ENCODE measurements around the gene GPS2. TPM values are rescaled to one million over a fixed set of nuclear protein-coding genes. Genes with fewer than 3 reads are reported as not detected.

GPS2 gene
- total RNA-seq, 4 donors from 2014 or later, result 52.7 to 89.2 (median 75.6) TPM

DNA sequence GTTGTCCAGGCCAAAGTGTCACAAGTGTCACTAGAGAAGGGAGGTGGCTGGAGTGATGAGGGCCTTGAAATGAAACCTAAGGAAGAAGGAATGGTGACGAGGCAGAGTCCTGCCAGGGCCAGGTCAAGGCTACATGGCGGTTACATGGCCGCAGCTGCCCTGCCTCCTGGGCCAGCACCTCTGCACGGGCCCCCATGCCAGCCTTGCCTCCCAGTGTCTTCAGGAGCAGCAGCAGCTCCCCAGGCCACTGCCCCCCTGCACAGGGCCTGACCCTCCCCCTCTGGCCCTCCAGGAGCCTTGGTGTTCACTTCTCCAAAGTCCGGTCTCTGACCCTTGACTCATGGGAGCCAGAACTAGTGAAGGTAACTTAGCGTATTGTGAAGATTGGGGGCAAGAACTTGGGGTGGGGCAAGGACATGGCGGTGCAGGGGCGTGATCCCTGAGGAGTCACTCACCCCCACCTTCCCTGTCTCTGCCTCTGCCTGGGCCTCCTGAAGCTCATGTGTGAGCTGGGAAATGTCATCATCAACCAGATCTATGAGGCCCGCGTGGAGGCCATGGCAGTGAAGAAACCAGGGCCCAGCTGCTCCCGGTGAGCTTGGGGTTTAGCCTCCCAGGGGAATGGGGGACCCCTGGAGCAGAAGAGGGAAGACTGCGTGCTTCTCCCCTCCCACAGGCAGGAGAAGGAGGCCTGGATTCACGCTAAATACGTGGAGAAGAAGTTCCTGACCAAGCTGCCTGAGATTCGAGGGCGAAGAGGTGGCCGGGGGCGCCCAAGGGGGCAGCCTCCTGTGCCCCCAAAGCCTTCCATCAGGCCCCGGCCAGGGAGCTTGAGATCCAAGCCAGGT lies 32.7 kb upstream of the GPS2 start:
- TF ChIP-seq, protein P1, sequence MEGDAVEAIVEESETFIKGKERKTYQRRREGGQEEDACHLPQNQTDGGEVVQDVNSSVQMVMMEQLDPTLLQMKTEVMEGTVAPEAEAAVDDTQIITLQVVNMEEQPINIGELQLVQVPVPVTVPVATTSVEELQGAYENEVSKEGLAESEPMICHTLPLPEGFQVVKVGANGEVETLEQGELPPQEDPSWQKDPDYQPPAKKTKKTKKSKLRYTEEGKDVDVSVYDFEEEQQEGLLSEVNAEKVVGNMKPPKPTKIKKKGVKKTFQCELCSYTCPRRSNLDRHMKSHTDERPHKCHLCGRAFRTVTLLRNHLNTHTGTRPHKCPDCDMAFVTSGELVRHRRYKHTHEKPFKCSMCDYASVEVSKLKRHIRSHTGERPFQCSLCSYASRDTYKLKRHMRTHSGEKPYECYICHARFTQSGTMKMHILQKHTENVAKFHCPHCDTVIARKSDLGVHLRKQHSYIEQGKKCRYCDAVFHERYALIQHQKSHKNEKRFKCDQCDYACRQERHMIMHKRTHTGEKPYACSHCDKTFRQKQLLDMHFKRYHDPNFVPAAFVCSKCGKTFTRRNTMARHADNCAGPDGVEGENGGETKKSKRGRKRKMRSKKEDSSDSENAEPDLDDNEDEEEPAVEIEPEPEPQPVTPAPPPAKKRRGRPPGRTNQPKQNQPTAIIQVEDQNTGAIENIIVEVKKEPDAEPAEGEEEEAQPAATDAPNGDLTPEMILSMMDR (IDR thresholded peaks at IDR 0.05; ENCODE audit: low read depth), result no peak

DNA sequence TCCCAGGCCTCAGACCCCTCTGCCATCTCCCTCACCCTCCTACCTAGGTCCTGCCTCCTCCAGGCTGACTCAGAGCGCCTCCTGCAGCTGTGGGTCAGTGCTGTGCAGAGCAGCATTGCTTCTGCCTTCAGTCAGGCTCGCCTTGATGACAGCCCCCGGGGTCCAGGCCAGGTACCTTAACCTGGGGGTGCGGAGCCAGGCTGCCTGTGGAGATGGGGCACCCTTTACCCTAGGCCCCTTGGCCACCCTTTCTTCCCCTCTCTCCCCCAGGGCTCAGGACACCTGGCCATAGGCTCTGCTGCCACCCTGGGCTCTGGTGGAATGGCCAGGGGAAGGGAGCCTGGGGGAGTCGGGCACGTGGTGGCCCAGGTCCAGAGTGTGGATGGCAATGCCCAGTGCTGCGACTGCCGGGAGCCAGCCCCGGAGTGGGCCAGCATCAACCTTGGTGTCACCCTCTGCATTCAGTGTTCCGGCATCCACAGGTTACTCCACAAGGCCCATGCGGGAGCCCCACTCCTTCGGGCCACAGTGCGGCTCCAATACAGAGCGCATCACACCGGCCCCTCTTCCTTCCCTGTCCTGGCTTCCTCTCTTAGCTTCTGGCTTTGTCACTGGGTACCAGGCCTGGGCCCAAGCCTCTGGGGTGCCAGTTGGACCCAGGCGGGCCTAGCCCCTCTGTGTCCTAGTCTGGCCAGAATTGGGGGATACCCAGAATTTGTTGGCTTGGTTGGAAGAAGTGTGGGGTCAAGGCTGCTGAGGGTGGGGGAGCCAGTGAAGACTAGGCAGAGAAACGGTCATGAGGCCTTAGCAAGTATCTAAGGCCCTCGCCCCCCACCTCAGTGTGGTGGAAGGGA lies 31.8 kb upstream of the GPS2 start:
- TF ChIP-seq, protein P1 (IDR thresholded peaks at IDR 0.05; ENCODE audit: low read depth), result no peak

DNA sequence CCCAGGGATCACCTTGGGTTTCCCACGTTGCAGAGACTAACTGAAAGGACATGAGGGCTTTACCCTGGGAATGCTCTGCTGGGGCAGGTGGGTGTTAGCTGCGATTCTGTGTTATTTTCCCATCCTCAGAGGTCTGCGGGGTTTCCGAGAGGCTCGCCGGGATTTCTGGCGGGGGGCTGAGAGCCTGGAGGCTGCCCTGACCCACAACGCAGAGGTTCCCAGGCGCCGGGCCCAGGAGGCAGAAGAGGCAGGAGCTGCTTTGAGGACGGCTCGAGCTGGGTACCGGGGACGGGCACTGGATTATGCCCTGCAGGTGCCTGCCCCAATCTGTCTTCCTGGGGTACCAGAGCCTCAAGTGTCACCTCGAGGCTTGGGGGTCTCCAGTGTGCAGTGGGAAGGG lies 28.1 kb upstream of the GPS2 start:
- TF ChIP-seq, protein P1 (IDR thresholded peaks at IDR 0.05; ENCODE audit: low read depth), result no peak

DNA sequence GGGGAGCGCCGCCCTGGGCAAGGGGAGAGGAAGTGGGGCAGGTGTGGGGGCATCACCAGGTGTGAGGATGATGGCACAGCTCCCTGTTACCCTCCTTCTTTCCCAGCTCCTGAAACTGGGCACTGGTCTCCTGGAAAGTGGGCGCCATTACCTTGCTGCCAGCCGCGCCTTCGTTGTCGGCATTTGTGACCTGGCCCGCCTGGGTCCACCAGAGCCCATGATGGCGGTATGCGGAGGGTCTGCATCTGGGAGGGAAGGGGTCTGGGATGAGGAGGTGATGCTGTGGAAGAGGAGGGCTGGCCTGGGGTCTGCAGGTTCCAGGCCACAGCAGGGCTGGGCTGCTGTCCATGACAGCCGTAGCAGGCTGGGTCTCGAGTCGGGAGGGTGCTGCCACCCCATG lies 26.7 kb upstream of the GPS2 start:
- TF ChIP-seq, protein P1 (IDR thresholded peaks at IDR 0.05; ENCODE audit: low read depth), result no peak

DNA sequence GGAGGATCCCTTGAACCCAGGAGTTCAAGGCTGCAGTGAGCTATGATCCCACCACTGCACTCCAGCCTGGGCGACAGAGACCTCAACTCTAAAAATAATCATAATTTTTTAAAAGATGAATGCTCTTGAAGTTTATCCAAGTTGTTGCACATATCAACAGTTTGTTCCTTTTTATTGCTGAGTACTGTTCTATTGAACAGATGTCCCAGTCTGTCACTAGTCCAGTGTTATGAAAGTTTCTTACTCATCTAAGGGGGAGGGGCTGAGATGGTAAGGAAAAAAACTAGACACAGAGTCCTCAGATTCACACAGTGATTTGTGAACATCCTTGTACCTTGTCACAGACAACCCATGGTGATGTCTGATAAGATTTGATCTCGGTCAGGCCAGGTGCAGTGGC lies 25.0 kb upstream of the GPS2 start:
- TF ChIP-seq, protein P1 (IDR thresholded peaks at IDR 0.05; ENCODE audit: low read depth), result no peak

DNA sequence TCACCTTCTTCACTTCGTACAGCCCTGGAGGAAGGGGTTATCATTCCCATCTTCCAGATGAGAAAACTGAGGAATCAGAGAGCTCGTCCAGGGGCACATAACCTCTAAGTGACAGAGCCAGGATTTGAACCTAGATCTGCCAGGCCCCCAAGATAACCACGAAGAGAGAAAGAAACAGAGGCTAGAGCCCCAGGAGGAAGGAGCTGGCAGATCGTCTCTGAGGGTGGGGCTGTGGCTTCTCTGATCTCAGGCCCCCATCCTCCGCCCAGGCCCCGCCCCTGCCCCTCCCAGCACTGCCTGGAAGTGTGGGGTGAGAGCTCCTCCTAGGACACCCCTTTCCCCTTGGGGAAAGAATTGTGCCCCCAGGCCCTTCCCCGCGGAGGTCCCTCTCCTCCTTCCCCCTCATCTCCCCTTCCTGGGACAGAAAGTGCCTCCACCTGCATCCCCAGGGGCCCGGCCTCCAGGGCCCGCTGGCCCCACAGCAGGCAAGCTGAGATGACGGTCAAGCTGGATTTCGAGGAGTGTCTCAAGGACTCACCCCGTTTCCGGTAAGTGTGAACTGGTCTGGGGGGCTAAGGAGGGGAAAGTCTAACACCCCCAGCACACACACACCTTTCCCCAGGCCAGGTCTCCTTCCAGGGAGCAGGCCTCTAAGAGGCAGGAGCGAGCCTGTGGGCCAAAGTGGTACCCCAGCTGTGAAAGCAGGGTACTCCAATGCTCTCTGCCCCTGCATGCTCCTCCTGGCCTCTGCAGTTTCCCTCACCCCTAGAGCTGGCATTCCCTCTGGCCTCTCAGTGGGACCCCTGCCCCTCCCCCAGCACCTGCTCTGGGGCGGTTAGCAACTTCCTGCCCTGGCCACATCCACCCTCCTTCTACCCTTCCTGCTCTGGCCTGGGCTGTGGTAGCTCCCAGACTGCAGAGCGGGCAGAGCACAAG lies 21.3 kb upstream of the GPS2 start, which contains the start of gene ACAP1:
TSS of gene ACAP1 (plus strand) at position 290 of the 936 bp plus-strand sequence. CDS start at position 496, 206 bp downstream.
- TF ChIP-seq, protein P1 (IDR thresholded peaks at IDR 0.05; ENCODE audit: low read depth), result no peak
